HUES48 (cell line): Measurements from ENCODE around the gene SCG5.

Experiments used
- H3K27ac ChIP-seq: one replicate; pipeline ENCODE4 v1.7.0; 2013; ENCODE audit warnings: low read depth, low read length, inconsistent platforms
- H3K27me3 ChIP-seq: 2 replicates; pipeline ENCODE4 v1.6.1; 2013; ENCODE audit warnings: mild to moderate bottlenecking, low read length; ENCODE audit not compliant: control insufficient read depth, insufficient read depth
- H3K36me3 ChIP-seq: 2 replicates; pipeline ENCODE4 v1.6.1; 2013; ENCODE audit warnings: low read length; ENCODE audit not compliant: control insufficient read depth, insufficient read depth
- H3K4me1 ChIP-seq: 2 replicates; pipeline ENCODE4 v1.6.1; 2013; ENCODE audit warnings: mild to moderate bottlenecking, low read length; ENCODE audit not compliant: control insufficient read depth, insufficient read depth
- H3K4me3 ChIP-seq: 2 replicates; pipeline ENCODE4 v1.5.1; 2013; ENCODE audit warnings: mild to moderate bottlenecking, low read depth, low read length
- H3K9ac ChIP-seq: 2 replicates; pipeline ENCODE4 v1.6.1; 2013; ENCODE audit warnings: mild to moderate bottlenecking, low read depth, low read length, moderate library complexity
- H3K9me3 ChIP-seq: 2 replicates; pipeline ENCODE4 v1.6.1; 2013; ENCODE audit warnings: low read length; ENCODE audit not compliant: control insufficient read depth, insufficient read depth

Gene SCG5

GRCh38 chr15:32676169-32676568 is 34.7 kb downstream of the SCG5 start:
- no peaks in the 10 kb centered on the region for H3K27me3 ChIP-seq
- H3K27ac ChIP-seq, result no peak overlapping the region
- H3K4me1 ChIP-seq, result peaks cover 11% of the 10 kb centered on the region
- no peak overlapping the region for H3K9ac ChIP-seq
- no peaks in the 10 kb centered on the region for H3K36me3 ChIP-seq
- H3K9me3 ChIP-seq, result no peaks in the 10 kb centered on the region
- no peak overlapping the region for H3K4me3 ChIP-seq

- Histone ChIP-seq H3K27ac (no peak overlapping the region), H3K36me3 (no peaks in the 10 kb centered on the region), H3K4me3 (no peak overlapping the region), H3K27me3 (no peaks in the 10 kb centered on the region), H3K9ac (no peak overlapping the region), H3K4me1 (peaks cover 11% of the 10 kb centered on the region), H3K9me3 (no peaks in the 10 kb centered on the region)
These were observed 35.8 kb downstream of the SCG5 start for GRCh38 chr15:32677238-32677750.

DNA sequence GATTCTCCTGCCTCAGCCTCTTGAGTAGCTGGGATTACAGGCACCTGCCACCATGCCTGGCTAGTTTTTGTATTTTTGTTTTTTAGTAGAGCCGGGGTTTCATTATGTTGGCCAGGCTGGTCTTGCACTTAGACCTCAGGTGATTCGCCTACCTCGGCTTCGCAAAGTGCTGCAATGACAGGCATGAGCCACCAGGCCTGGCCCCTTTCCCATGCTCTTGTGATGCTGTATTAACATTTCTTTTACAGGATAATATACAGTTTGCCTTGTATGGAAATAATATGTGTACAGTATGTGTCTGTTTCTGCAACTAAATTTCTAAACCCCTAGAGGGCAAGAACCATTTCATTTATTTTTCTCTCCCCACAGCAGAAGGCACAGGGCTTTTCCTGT is 37.8 kb downstream of the SCG5 start:
- no peak overlapping the region for H3K9ac ChIP-seq
- H3K27me3 ChIP-seq, result no peaks in the 10 kb centered on the region
- H3K4me1 ChIP-seq, result peaks cover 11% of the 10 kb centered on the region
- H3K9me3 ChIP-seq, result no peaks in the 10 kb centered on the region
- 0 out of 2 replicates have a peak, but pooled peaks cover 4% of the 10 kb centered on the region for H3K36me3 ChIP-seq
- no peak overlapping the region for H3K27ac ChIP-seq
- H3K4me3 ChIP-seq, result no peak overlapping the region

- Histone ChIP-seq H3K9me3 (no peaks in the 10 kb centered on the region), H3K27ac (no peak overlapping the region), H3K36me3 (0 out of 2 replicates have a peak, but pooled peaks cover 4% of the 10 kb centered on the region), H3K4me1 (peaks cover 10% of the 10 kb centered on the region), H3K27me3 (no peaks in the 10 kb centered on the region), H3K4me3 (no peak overlapping the region), H3K9ac (no peak overlapping the region)
These were observed 41.1 kb downstream of the SCG5 start for GRCh38 chr15:32682569-32682968.

DNA sequence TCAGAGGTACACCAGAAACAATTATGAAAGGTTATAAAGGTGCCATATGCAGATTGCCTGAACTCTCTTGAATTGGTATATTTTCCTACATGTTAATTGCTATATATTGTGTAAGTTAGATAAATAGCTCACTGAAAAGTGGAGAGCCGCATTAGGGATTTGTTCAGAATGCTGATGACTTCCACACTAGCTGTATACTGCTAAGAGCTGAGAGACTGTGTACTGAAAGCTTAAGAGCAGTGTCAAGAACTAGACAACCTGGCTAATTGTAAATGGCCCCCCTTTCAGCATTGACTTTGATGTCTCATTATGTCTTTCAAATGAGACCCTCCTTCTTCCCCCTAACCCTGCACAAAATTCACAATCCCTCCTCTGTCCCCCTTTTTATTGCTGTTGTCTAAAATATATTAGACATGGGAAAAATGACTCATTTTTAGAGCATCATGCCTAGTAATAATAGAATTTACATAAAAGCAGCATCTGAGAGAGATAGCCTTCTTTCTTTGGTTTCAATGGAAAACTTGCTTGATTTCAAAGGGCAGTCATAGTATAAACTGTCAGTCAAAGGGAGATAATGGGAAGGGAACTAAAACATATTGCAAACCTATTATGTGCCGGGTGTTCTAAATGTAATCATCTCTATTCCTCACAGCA is 41.6 kb downstream of the SCG5 start:
- Histone ChIP-seq H3K9ac (no peak overlapping the region), H3K4me3 (no peak overlapping the region), H3K27me3 (no peaks in the 10 kb centered on the region), H3K27ac (no peak overlapping the region), H3K9me3 (no peaks in the 10 kb centered on the region), H3K36me3 (0 out of 2 replicates have a peak, but pooled peaks cover 4% of the 10 kb centered on the region), H3K4me1 (peaks cover 6% of the 10 kb centered on the region; the same call in 1 of the 2 replicates)

DNA sequence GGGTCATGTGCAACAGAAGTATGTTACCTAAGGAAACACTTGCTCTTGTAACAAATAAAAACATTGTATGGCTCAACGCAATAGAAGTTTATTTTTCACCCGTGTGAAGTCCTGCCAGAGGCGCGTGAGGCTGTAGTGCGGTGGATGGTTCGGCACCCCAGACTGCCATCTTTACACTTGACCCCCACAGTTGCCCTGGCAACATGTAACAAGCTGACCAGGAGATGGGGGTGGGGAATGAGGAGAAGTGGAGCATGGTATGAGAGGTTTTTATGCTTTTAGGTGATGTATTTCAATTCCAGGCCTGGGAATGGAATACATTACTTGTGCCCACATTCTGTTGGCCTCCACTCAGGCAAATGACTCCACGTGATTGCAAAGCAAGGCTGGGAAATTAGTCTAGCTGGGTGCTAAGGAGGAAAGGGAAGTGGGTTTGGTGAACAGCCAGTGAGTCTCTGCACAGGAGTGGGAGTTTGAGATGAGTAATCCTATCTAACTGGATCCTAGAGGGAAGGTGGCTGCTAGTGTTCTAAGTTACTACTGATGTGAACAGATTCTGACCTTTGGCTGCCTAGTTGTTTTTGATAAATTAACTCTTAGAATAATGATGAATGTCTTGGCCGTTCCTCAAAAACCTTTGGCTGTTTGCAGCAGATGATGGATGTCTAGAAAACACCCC is 42.5 kb downstream of the SCG5 start:
- peaks cover 6% of the 10 kb centered on the region; the same call in 1 of the 2 replicates for H3K4me1 ChIP-seq
- H3K27ac ChIP-seq, result no peak overlapping the region
- H3K9ac ChIP-seq, result no peak overlapping the region
- no peaks in the 10 kb centered on the region for H3K9me3 ChIP-seq
- H3K36me3 ChIP-seq, result 0 out of 2 replicates have a peak, but pooled peaks cover 4% of the 10 kb centered on the region
- H3K4me3 ChIP-seq, result no peak overlapping the region
- no peaks in the 10 kb centered on the region for H3K27me3 ChIP-seq

DNA sequence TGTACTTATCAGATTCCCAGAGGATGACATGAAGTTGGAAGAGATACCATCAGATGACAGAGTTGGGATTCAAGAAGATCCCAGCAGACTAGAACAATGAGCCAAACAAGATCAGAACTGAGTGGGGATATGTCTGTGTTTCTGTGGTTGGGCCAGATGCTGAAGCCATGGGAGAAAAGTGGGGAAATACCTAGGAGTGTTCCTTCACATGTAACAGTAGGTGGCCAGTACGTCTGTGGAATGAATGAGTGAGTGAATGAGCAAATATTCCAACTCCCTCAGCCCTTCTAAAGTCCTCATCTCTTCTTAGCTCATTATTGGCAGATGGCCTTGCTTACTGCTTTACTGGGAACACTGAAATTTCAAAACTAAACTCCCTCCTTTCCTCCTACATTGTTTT is 44.1 kb downstream of the SCG5 start:
- no peaks in the 10 kb centered on the region for H3K9me3 ChIP-seq
- H3K4me1 ChIP-seq, result peaks cover 6% of the 10 kb centered on the region; the same call in 1 of the 2 replicates
- H3K4me3 ChIP-seq, result no peak overlapping the region
- 0 out of 2 replicates have a peak, but pooled peaks cover 4% of the 10 kb centered on the region for H3K36me3 ChIP-seq
- H3K27ac ChIP-seq, result no peak overlapping the region
- H3K27me3 ChIP-seq, result no peaks in the 10 kb centered on the region
- H3K9ac ChIP-seq, result no peak overlapping the region

- no peak overlapping the region for H3K4me3 ChIP-seq
- no peak overlapping the region for H3K27ac ChIP-seq
- peaks cover 6% of the 10 kb centered on the region; the same call in 1 of the 2 replicates for H3K4me1 ChIP-seq
- no peaks in the 10 kb centered on the region for H3K27me3 ChIP-seq
- no peaks in the 10 kb centered on the region for H3K9me3 ChIP-seq
- no peak overlapping the region for H3K9ac ChIP-seq
- 0 out of 2 replicates have a peak, but pooled peaks cover 4% of the 10 kb centered on the region for H3K36me3 ChIP-seq
These were observed 46.0 kb downstream of the SCG5 start for GRCh38 chr15:32687556-32687955.

DNA sequence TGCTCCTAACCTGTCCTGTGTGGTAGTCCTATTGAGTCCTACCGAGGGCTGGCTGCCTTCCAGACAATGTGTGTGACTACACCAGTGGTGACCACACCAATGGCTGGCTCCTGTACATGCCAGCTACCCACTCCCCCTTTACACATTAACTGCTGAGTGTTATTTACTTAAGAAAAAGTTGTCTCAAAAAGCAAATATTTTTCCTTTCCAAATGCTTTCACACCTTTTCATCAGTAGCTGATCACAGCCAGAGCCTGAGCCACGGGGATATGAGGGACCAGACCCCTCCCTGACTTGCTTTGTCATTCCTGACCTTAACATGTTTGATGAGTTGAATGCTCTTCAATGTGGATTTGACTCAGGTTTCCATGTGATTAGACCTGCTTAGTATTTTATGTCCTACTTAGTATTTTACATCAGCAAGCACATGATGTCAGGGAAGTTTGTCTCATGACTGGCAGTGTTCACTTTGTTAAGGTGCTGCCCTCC is 46.7 kb downstream of the SCG5 start:
- Histone ChIP-seq H3K9ac (no peak overlapping the region), H3K27me3 (no peaks in the 10 kb centered on the region), H3K4me3 (no peak overlapping the region), H3K4me1 (peaks cover 6% of the 10 kb centered on the region; the same call in 1 of the 2 replicates), H3K9me3 (no peaks in the 10 kb centered on the region), H3K36me3 (0 out of 2 replicates have a peak, but pooled peaks cover 4% of the 10 kb centered on the region), H3K27ac (no peak overlapping the region)

- Histone ChIP-seq H3K27me3 (no peaks in the 10 kb centered on the region), H3K9ac (no peak overlapping the region), H3K36me3 (no peaks in the 10 kb centered on the region), H3K4me1 (peaks cover 3% of the 10 kb centered on the region), H3K4me3 (no peak overlapping the region), H3K27ac (no peak overlapping the region), H3K9me3 (no peaks in the 10 kb centered on the region)
These were observed 49.6 kb downstream of the SCG5 start for GRCh38 chr15:32690941-32691688.
